ENCODE results near the gene EPS8L3. TPM values are rescaled to one million over a fixed set of nuclear protein-coding genes. Genes with fewer than 3 reads are reported as not detected.

The EPS8L3 gene
- total and polyA plus RNA-seq, 8 donors, result 0.21 to 0.99 (median 0.52) TPM; not detected in 2

DNA sequence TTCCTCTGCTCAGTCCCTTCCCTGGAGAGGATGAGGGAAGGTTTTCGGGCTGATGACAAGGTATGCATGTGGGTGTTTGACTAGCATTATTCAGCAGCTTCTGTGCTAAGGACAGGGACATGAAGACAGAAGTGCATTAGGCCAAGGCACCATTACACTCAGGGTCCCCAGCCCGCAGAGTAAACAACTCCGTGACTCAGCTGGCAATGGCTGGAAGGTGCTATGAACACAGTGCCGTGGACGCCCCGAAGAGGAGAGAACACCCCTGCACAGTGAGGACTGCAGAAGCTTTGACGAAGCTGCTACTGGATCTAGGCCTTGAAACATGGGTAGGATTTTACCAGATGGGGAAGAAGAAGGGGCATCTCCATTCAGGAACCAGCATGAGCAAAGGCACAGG lies 13.7 kb upstream of the EPS8L3 start:
- no peak for ATAC-seq
- H3K27ac ChIP-seq, result no peak overlapping the region
- TF ChIP-seq, protein P1, sequence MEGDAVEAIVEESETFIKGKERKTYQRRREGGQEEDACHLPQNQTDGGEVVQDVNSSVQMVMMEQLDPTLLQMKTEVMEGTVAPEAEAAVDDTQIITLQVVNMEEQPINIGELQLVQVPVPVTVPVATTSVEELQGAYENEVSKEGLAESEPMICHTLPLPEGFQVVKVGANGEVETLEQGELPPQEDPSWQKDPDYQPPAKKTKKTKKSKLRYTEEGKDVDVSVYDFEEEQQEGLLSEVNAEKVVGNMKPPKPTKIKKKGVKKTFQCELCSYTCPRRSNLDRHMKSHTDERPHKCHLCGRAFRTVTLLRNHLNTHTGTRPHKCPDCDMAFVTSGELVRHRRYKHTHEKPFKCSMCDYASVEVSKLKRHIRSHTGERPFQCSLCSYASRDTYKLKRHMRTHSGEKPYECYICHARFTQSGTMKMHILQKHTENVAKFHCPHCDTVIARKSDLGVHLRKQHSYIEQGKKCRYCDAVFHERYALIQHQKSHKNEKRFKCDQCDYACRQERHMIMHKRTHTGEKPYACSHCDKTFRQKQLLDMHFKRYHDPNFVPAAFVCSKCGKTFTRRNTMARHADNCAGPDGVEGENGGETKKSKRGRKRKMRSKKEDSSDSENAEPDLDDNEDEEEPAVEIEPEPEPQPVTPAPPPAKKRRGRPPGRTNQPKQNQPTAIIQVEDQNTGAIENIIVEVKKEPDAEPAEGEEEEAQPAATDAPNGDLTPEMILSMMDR (IDR thresholded peaks at IDR 0.05), result no peak

DNA sequence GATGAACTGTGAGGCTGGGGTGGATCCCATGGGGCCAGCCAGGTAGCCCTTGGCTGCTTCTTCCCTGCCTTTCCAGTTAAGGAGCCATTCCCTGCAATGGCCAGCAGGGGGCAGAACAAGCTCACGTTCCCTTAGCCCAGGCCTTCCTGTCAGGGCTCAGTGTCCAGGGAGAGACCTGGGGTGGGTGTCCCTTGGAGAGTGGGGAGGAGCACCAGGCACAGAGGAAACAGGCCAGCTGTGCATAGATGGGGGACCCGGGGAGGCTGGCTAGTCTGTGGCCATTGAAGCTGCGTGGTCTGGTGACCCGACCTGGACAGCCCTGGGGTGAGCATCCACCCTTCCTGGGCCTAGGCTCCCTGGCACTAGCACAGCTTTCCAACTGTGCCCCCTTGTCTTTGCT lies 13.2 kb upstream of the EPS8L3 start:
- H3K27ac ChIP-seq, result no peak overlapping the region
- H3K9me3 ChIP-seq, result no peaks in the 10 kb centered on the region
- no peak overlapping the region for H3K4me3 ChIP-seq
- intact Hi-C loops (cut with DNase I), result loop anchor here (10.0 kb wide), 3 partner anchors 122 to 232 kb away; partner anchors contain the start of genes AHCYL1 (in 1 of the 2), GNAI3 (in 1 of the 2) and GSTM4 (in 1 of the 2)
- DNase-seq (peak; percentile 77 to 90 (median 83)), ATAC-seq (peak; percentile 92)
- H3K4me1 ChIP-seq, result peaks cover 0 to 14% of the 10 kb centered on the region in 2 donors
- TF ChIP-seq, protein P1 (IDR thresholded peaks at IDR 0.05), result peak; percentile 93 to 99
- H3K27me3 ChIP-seq, result no peaks in the 10 kb centered on the region
- no peaks in the 10 kb centered on the region for H3K36me3 ChIP-seq

More for the DNA sequence above, 13.7 kb upstream of the EPS8L3 start:
- no peak overlapping the region for H3K4me3 ChIP-seq
- intact Hi-C loops (cut with DNase I), result loop anchor here (10.0 kb wide), 3 partner anchors 123 to 233 kb away; partner anchors contain the start of genes AHCYL1 (in 1 of the 2), GNAI3 (in 1 of the 2) and GSTM4 (in 1 of the 2)
- H3K4me1 ChIP-seq, result peaks cover 0 to 14% of the 10 kb centered on the region in 2 donors
- DNase-seq, result peak in 2 of 4 donors; percentile 22 to 23
- no peaks in the 10 kb centered on the region for H3K27me3 ChIP-seq
- no peaks in the 10 kb centered on the region for H3K9me3 ChIP-seq
- H3K36me3 ChIP-seq, result no peaks in the 10 kb centered on the region

DNA sequence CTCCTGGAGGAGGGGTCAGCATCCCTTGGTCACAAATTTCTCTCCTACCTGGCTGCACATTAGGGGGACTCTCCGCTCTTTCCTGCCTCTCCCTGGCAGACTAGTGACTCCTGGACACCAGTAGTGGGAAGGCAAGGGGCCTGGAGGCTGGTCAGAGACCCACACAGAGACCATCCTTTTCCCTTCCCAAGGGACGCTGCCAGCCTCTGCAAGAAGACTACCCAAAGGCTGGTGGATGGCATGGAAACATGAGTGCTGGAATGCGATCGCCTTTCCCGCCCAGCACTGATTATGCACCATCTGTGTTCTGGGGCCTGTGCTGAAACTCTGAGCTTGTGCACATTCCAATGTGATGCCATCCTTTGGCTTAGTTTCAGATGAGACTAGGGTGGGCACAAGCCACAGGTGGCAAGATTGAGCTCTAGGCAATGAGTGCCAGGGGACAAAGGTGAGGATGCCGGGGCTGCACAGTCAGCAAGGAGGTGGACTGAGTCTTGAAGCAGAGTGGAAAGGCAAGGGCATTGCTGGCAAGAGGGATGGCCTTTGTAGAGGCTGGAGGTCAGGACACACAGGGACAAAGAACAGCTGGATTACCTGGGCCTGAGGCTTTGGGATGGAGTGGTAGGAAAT lies 12.6 kb upstream of the EPS8L3 start:
- DNase-seq, result peak in 2 of 4 donors; percentile 12 to 29
- TF ChIP-seq, protein P1 (IDR thresholded peaks at IDR 0.05), result no peak

GRCh38 chr1:109775398-109775797 lies 11.7 kb upstream of the EPS8L3 start:
- peaks cover 0 to 14% of the 10 kb centered on the region in 2 donors for H3K4me1 ChIP-seq
- no peaks in the 10 kb centered on the region for H3K27me3 ChIP-seq
- intact Hi-C loops (cut with DNase I), result loop anchor here (10.0 kb wide), 3 partner anchors 121 to 231 kb away; partner anchors contain the start of genes AHCYL1 (in 1 of the 2), GNAI3 (in 1 of the 2) and GSTM4 (in 1 of the 2)
- H3K36me3 ChIP-seq, result no peaks in the 10 kb centered on the region
- no peak overlapping the region for H3K27ac ChIP-seq
- ATAC-seq, result no peak
- DNase-seq, result peak in 1 of 4 donors; percentile 16
- H3K9me3 ChIP-seq, result no peaks in the 10 kb centered on the region
- no peak overlapping the region for H3K4me3 ChIP-seq
- TF ChIP-seq, protein P1 (IDR thresholded peaks at IDR 0.05), result no peak

More for the DNA sequence above, 12.6 kb upstream of the EPS8L3 start:
- no peak overlapping the region for H3K4me3 ChIP-seq
- no peaks in the 10 kb centered on the region for H3K27me3 ChIP-seq
- peaks cover 0 to 14% of the 10 kb centered on the region in 2 donors for H3K4me1 ChIP-seq
- H3K9me3 ChIP-seq, result no peaks in the 10 kb centered on the region
- no peaks in the 10 kb centered on the region for H3K36me3 ChIP-seq
- intact Hi-C loops (cut with DNase I), result loop anchor here (10.0 kb wide), 3 partner anchors 122 to 232 kb away; partner anchors contain the start of genes AHCYL1 (in 1 of the 2), GNAI3 (in 1 of the 2) and GSTM4 (in 1 of the 2)
- H3K27ac ChIP-seq, result no peak overlapping the region
- no peak for ATAC-seq

GRCh38 chr1:109773900-109774485 lies 10.3 kb upstream of the EPS8L3 start:
- Histone ChIP-seq H3K9me3 (no peaks in the 10 kb centered on the region), H3K4me3 (no peak overlapping the region), H3K36me3 (no peaks in the 10 kb centered on the region), H3K27me3 (no peaks in the 10 kb centered on the region), H3K27ac (no peak overlapping the region), H3K4me1 (peaks cover 0 to 14% of the 10 kb centered on the region in 2 donors)
- ATAC-seq (no peak), DNase-seq (peak in 1 of 4 donors; percentile 60)
- TF ChIP-seq, protein P1 (IDR thresholded peaks at IDR 0.05), result no peak
- intact Hi-C loops (cut with DNase I), result loop anchor here (10.0 kb wide), 3 partner anchors 119 to 229 kb away; partner anchors contain the start of genes AHCYL1 (in 1 of the 2), GNAI3 (in 1 of the 2) and GSTM4 (in 1 of the 2)
